ENCODE measurements around the gene AGAP3.

The AGAP3 gene

GRCh38 chr7:151047976-151048815, 38.1 kb upstream of the AGAP3 start, which contains the start of gene ASIC3:
TSS of gene ASIC3 (plus strand) at chr7:151048531. CDS start at chr7:151048886, 355 bp downstream.
- FAIRE-seq (no peak), DNase-seq (ENCODE audit: insufficient read length) (no peak)
- TF ChIP-seq TAF1 (IDR thresholded peaks at IDR 0.05; ENCODE audit: borderline replicate concordance, low read depth, low read length) (no peak), POLR2AphosphoS5 (IDR thresholded peaks at IDR 0.05; ENCODE audit: low read depth, low read length) (no peak), POLR2A (IDR thresholded peaks at IDR 0.05; ENCODE audit: low read depth, low read length) (no peak)

DNA sequence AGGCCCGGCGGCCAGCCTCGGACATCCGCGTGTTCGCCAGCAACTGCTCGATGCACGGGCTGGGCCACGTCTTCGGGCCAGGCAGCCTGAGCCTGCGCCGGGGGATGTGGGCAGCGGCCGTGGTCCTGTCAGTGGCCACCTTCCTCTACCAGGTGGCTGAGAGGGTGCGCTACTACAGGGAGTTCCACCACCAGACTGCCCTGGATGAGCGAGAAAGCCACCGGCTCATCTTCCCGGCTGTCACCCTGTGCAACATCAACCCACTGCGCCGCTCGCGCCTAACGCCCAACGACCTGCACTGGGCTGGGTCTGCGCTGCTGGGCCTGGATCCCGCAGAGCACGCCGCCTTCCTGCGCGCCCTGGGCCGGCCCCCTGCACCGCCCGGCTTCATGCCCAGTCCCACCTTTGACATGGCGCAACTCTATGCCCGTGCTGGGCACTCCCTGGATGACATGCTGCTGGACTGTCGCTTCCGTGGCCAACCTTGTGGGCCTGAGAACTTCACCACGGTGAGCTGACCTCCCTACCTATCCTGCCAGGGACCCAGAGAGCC, 37.3 kb upstream of the AGAP3 start:
- TF ChIP-seq POLR2AphosphoS5 (IDR thresholded peaks at IDR 0.05; ENCODE audit: low read depth, low read length) (no peak), TAF1 (IDR thresholded peaks at IDR 0.05; ENCODE audit: borderline replicate concordance, low read depth, low read length) (no peak)
- DNase-seq (ENCODE audit: insufficient read length) (no peak), FAIRE-seq (no peak)

- FAIRE-seq (no peak), DNase-seq (ENCODE audit: insufficient read length) (no peak)
- TF ChIP-seq POLR2AphosphoS5 (IDR thresholded peaks at IDR 0.05; ENCODE audit: low read depth, low read length): no peak
- TF ChIP-seq POLR2A (IDR thresholded peaks at IDR 0.05; ENCODE audit: low read depth, low read length): no peak
- no peak for TF ChIP-seq TAF1 (IDR thresholded peaks at IDR 0.05; ENCODE audit: borderline replicate concordance, low read depth, low read length)
Measured at GRCh38 chr7:151051108-151051507, 35.2 kb upstream of the AGAP3 start.

DNA sequence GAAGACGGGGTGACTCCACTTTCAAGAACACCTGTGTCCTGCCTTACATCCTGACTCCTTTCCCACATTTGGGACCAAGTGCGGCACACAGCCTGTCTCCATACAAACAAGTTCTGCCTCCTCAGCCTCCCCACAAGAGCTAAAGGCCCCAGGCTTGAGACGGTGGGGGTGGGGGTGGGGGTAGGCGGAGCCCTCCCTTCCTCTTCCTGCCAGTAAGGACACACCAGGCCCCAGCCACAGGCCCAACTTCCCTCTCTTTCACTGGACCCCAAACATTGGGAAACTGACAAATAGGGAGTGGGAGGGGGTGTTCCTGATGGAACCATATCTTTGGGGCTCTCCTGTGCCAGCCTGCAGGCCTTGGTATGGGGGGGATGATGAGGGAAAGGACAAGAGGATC, 33.2 kb upstream of the AGAP3 start:
- TF ChIP-seq TAF1 (IDR thresholded peaks at IDR 0.05; ENCODE audit: borderline replicate concordance, low read depth, low read length) (no peak), POLR2AphosphoS5 (IDR thresholded peaks at IDR 0.05; ENCODE audit: low read depth, low read length) (no peak), POLR2A (IDR thresholded peaks at IDR 0.05; ENCODE audit: low read depth, low read length) (no peak)
- FAIRE-seq (no peak), DNase-seq (ENCODE audit: insufficient read length) (no peak)

GRCh38 chr7:151053751-151054150, 32.5 kb upstream of the AGAP3 start:
- FAIRE-seq: no peak

GRCh38 chr7:151056283-151056665, 30.0 kb upstream of the AGAP3 start:
- no peak for DNase-seq (ENCODE audit: insufficient read length)
- no peak for FAIRE-seq
- no peak for TF ChIP-seq POLR2AphosphoS5 (IDR thresholded peaks at IDR 0.05; ENCODE audit: low read depth, low read length)
- TF ChIP-seq POLR2A (IDR thresholded peaks at IDR 0.05; ENCODE audit: low read depth, low read length): no peak
- no peak for TF ChIP-seq TAF1 (IDR thresholded peaks at IDR 0.05; ENCODE audit: borderline replicate concordance, low read depth, low read length)

More at GRCh38 chr7:151053751-151054150, 32.5 kb upstream of the AGAP3 start:
- TF ChIP-seq POLR2AphosphoS5 (IDR thresholded peaks at IDR 0.05; ENCODE audit: low read depth, low read length): no peak
- no peak for TF ChIP-seq POLR2A (IDR thresholded peaks at IDR 0.05; ENCODE audit: low read depth, low read length)
- no peak for DNase-seq (ENCODE audit: insufficient read length)

- FAIRE-seq: no peak
- no peak for TF ChIP-seq TAF1 (IDR thresholded peaks at IDR 0.05; ENCODE audit: borderline replicate concordance, low read depth, low read length)
- no peak for TF ChIP-seq POLR2AphosphoS5 (IDR thresholded peaks at IDR 0.05; ENCODE audit: low read depth, low read length)
- TF ChIP-seq POLR2A (IDR thresholded peaks at IDR 0.05; ENCODE audit: low read depth, low read length): no peak
- DNase-seq (ENCODE audit: insufficient read length): no peak
Measured at GRCh38 chr7:151056666-151057505, 29.4 kb upstream of the AGAP3 start.

DNA sequence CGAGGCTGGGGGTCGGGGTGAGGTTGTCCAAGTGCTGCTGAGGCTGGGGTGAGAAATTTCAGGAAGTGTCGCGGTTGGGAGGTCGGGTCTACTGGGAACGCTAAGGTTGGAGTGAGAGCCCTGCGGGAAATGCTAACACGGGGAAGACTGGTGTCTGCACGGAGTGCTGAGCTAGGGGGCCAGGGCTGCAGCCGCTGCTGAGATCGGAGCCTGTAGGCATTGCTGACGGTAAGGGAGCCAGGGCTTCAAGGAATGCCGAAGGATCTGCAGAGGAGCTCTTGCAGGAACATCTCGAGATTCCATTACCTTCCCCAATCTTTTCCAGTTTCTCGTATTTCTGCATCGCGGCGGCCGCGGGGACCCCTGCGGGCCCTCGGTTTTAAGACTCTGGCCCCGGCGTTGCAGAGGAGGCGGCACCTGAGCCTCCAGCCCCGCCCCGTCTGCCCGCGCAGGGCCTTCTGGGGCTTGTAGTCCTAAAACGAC, 28.7 kb upstream of the AGAP3 start, which contains the start of gene CDK5:
Gene CDK5 (minus strand): TSS at position 392 of the 483 bp plus-strand sequence. CDS start 49 bp downstream, at position 343.
- TF ChIP-seq TAF1 (IDR thresholded peaks at IDR 0.05; ENCODE audit: borderline replicate concordance, low read depth, low read length) (no peak), POLR2A (IDR thresholded peaks at IDR 0.05; ENCODE audit: low read depth, low read length) (no peak), POLR2AphosphoS5 (IDR thresholded peaks at IDR 0.05; ENCODE audit: low read depth, low read length) (no peak)
- no peak for FAIRE-seq
- no peak for DNase-seq (ENCODE audit: insufficient read length)

DNA sequence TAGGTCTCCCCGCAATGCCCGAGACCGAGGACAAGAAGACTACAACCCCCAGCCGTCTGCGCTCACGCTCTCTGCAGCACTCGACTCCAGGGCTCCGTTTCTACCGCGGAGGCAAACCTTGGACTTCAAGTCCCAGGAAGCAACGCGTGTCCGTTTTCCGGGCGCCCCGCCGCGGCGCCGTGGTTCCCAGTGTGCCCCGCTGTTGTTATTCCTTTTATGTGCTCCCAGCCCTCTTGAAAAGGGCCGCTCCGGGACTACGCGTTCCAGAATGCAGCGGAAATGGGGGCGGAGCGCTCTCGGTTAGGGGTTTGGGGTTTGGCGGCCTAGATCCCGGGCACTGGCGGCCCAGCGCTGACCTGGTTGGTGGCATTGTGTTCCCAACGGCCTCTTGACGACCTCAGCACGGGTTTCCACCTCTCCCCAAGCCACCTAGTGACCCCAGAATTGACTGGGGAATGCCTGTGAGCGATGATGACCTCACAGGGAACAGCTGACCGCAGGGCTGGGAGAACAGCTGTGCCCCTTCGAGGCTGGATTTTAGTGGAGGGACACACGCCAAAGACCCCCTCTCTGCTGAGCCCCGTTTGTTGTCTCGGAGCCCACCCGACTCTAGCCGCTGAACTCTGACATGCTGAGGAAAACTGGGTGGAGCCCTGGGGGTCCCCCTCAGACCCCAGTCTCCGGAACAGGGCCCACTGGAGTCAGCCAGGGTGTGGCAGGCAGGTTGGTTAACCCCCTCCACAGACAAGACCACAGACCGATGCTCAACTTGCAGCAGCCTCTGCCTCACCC, 28.1 kb upstream of the AGAP3 start:
- no peak for TF ChIP-seq TAF1 (IDR thresholded peaks at IDR 0.05; ENCODE audit: borderline replicate concordance, low read depth, low read length)
- peak; percentile 41; the same call in 1 of the 2 replicates for TF ChIP-seq POLR2A (IDR thresholded peaks at IDR 0.05; ENCODE audit: low read depth, low read length)
- no peak for TF ChIP-seq POLR2AphosphoS5 (IDR thresholded peaks at IDR 0.05; ENCODE audit: low read depth, low read length)
- FAIRE-seq (peak; percentile 95), DNase-seq (ENCODE audit: insufficient read length) (peak; percentile 99)

- FAIRE-seq: peak; percentile 27
- no peak for TF ChIP-seq POLR2A (IDR thresholded peaks at IDR 0.05; ENCODE audit: low read depth, low read length)
- no peak for TF ChIP-seq TAF1 (IDR thresholded peaks at IDR 0.05; ENCODE audit: borderline replicate concordance, low read depth, low read length)
- no peak for TF ChIP-seq POLR2AphosphoS5 (IDR thresholded peaks at IDR 0.05; ENCODE audit: low read depth, low read length)
- no peak for DNase-seq (ENCODE audit: insufficient read length)
Measured at GRCh38 chr7:151058781-151059366, 27.4 kb upstream of the AGAP3 start.

Measured in GM12892 (cell line).